NCI-H446 (cell line): ENCODE data around the gene AGMO.

Experiments
- DNase-seq, 2 experiments: peaks; one replicate each; lab custom pipeline; 2025; lab: John Stamatoyannopoulos, UW

The AGMO gene

DNA sequence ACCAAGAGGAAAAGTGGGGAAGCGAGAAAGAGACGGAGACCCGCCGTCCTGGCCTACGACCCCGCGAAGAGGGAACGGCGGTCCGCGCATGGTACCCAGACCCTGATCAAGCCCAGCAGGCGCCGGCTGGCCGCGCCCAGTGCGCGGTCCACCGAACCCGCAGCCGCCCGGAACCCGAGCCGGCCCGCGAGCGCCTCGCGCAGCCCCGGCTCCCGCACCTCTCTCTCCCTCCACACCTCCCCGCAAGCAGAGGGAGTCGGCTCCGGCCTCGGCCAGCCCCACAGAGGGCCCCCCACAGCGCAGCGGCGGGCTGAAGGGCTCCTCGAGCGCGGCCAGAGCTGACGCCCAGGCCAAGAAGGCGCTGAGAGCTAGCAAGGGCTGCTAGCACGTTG, 164.7 kb downstream of the AGMO start:
- no peak for DNase-seq

DNA sequence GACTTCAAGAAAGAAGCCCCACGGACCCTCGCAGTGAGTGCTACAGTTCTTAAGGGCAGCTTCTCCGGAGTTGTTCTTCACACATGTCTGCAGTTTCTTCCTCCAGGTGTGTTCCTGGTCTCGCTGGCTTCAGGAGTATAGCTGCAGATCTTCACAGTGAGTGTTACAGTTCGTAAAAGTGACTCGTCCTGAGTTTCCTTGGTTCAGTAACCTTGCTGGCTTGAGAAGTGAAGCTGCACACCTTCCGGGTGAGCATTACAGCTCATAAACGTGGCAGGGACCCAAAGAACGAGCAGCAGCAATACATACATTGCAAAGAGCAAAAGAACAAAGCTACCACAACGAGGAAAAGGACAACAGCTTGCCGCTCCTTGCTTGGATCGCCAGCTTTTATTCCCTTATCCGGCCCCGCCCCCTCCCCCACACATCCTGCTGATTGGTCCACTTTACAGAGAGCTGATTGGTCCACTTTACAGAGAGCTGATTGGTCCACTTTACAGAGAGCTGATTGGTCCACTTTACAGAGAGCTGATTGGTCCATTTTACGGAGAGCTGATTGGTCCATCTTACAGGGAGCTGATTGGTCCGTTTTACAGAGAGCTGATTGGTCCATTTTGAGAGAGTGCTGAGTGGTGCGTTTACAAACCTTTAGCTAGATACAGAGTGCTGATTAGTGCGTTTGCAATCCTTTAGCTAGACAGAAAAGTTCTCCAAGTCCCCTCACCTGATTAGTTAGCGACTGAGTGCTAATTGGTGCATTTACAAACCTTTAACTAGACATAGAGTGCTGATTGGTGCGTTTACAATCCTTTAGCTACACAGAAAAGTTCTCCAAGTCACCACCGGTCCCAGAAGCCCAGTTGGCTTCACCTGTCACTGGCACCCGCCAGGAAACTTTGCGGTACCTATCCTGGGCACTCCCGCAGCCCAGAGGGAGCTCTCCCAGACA, 165.3 kb downstream of the AGMO start:
- no peak for DNase-seq

DNA sequence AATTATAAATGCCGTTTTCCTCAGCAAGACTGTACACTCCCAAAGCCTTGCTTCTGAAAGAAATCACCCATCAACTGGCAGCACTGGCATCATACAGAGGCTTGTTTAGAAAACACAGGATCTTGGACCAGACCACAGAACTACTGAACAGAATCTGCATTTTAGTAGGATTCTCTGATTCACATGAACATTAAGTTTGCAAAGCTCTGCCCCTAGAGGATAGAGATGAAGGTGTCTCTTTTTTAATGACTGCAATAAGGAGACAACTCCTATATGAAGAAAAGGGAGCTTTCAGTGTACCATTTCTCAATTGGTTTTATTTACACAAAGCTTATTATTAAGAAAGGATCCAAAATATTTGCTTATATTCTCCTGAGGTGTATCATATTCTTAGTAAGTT, 172.7 kb downstream of the AGMO start:
- peak in 1 of 2 experiments; percentile 6 for DNase-seq

DNA sequence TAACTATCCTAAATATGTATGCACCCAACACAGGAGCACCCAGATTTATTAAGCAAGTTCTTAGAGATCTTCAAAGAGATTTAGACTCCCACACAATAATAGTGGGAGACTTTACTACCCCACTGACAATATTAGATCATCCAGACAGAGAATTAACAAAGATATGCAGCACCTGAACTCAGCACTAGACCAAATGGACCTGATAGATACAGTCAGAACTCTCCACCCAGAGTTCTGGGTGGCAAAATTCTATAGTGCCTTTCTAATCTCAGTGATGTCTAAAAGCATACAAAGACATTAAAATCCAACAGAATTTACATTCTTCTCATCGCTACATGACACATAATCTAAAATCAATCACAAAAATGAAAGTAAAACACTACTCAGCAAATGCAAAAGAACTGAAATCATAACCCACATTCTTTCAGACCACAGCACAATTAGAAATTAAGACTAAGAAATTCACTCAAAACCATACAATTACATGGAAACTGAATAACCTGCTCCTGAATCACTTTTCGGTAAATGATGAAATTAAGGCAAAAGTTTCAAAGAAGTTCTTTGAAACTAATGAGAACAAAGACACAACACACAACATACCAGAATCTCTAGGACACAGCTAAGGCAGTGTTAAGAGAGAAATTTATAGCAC, 183.2 kb downstream of the AGMO start:
- DNase-seq: no peak

DNA sequence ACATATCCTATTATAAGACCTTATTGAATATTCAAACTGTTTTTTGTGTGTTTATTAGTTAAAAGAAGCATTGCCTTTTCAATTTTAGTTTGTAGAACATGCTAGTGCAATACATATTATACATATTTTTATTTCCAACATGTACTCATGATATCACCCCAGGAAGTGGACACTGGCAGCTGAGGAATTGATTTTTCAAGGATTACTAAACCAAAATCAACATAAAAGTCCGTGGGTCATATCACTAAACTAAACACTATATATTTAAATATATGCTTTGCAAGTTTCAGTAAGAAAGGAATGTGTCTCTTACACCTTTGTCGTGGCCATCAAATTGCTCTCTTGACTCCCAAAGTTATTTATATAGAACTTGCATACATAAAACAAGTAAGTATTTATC, 185.2 kb downstream of the AGMO start:
- DNase-seq: no peak

DNA sequence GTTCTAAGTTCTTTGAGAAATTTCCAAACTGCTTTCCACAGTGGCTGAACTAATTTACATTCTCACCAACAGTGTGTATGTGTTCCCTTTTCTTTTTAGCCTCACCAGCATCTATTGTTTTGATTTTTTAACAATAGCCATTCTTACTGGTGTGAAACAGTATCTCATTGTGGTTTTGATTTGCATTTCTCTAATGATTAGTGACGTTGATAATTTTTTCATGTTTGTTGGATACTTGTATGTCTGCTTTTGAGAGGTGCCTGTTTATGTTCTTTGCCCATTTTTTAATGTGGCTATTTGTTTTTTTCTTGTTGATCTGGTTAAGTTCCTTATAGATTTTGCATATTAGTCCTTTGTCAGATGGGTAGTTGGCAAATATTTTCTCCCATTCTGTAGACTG, 191.4 kb downstream of the AGMO start:
- no peak for DNase-seq

DNA sequence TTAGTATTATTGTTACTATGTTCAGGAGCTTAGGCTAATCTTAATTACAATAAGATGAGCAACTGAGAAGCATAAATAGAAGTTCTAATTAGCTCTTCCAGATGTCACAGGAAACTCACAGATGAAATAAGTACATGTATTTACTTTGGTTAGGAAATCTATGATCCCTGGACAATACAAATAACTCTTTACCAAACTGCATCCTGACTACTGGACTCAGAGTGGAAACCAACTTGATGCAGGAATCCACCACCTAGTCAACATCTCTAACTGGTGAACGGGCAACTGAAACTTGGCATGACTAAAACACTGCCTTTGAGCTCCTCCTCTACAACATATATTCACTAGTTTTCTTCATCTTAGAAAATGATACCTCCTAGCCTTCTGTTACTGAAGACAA, 193.2 kb downstream of the AGMO start:
- no peak for DNase-seq

DNA sequence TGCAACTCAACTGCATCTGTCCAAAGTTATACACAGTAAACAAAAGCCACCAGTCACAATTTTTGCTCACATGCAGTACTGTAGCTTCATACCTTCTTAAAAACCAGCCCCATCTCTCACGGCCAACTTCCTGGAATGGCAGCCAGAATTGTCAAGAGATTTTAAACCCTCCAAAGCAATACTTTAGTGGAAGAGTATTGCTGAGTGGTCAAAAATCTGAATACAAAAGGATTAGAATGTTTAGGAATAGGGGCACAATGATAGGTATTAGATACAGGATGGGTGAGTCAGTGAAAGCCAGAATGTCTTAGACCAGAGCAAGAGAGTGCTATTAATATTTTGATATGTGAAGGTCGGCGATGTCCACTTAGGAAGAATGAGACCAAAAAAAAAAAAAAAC, 193.9 kb downstream of the AGMO start:
- no peak for DNase-seq

DNA sequence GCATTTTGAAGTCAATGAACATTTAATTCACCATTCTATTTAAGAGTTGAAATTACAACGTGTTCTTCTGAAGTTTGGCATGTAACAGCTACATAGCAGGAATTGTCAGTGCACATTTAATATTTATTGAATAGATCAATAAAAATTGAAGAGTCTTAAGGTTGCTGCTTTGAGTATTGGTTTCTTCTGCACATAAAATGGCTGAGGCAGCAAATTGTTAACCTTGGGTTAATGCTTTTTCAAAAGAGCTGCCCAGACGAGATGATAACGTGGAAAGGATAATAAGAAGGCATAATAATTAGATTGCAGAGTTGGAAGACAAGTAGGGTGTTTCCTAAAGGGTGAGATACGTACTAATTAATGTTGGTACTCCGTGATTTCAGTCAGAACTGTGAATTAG, 203.7 kb downstream of the AGMO start:
- no peak for DNase-seq

DNA sequence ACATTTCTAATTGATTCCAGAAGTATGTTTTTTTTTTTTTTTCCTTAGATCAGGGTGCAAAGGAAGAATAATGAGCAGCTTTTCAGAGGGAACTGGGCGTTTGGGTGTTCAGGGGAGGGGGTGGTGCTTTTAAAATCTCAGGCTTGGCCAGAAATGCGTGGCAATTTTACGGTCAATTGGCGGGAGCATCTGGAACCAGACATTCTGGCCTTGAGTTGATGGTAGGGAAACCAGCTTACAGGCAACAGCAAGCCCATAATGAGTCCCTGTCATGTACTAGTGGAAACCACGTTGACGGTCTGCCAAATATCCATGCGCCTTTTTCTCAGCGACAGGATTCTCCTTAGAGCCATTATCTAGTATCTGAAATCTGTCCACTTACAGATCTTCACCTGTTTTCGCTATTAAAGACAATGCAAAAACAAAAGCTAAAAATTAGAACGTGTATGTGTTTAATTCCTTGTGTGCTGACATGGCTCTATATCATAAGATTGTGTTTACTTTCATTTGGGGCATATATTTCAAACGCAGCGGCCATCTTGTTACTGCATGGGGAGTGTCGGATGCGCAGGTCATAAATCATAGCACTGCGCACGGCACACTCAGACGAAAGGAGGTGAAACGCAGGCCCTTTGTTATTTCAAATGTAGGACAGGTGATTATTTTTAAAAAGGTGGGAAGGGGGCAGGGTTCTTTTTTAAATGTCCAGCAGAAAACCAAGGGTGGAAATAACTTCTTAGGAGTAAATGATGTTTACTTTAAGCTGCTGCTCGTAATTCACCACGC, 209.2 kb downstream of the AGMO start:
- peak; percentile 8 to 76 for DNase-seq

DNA sequence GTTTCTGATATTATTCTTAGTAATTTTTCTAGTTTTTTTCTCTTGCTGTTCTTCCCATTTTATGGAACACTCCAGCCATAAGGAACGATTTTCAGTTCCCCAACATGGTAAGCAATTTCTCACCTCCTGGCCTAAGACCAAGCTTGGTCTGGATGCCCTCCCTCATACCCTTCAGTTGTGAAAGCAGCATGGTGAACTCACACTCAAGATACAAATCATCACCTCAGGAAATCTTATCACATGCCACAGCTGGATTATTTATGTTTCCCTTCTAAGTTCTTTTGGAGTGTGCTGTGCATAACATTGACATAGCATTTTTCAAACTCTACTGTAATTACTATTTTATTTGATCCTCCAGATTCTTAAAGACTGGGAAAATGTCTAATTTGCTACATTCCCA, 216.6 kb downstream of the AGMO start:
- no peak for DNase-seq

DNA sequence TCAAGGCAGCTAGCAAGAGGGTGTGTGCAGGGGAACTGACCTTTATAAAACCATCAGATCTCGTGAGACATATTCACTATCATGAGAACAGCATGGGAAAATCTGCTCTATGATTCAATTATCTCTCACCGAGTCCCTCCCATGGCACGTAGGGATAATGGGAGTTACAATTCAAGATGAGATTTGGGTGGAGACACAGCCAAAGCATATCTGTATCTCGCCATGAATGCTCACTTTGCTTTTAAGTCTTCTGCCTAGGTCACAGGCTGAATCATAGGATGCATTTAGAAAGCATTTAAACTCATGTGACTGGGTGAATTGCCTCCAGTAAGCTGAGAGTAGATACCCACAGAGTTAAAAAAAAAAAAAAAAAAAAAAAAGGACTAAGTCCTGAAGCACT, 220.0 kb downstream of the AGMO start:
- no peak for DNase-seq

DNA sequence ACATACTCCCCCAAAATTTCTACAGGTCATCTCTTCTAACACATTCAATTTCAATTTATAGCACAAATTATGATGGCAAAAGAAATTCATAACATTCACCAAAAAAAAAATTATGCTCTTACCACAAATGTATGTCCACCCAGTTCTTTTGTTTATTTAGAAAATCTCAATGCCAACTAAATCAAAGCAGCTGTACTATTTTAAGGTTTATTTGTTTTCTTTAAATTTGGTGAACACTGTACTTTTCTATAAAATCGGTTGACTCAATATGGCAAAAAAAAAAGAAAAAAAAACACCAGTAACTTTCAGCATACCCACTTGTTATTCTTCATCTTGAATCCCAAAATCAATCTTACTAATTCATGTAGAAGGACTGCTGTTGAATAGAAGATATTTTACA, 225.7 kb downstream of the AGMO start:
- DNase-seq: no peak

DNA sequence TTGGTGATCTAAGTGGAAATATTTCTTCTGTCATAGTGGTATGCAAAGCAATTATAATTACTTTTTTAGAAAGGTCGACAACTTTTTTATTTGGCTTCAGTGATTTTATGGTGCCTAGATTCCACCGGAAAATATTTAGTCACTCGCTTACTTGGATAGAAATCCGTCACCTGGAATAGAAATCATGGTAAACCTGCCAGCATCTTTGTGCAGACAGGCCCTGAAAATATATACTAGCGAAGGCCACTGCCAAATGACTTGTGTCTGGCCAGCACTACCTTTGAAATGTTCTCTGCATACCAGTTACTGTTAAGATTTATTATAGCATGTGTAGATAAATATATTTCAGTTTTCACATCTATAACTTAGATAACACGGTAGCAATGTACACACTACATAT, 226.4 kb downstream of the AGMO start:
- DNase-seq: no peak

DNA sequence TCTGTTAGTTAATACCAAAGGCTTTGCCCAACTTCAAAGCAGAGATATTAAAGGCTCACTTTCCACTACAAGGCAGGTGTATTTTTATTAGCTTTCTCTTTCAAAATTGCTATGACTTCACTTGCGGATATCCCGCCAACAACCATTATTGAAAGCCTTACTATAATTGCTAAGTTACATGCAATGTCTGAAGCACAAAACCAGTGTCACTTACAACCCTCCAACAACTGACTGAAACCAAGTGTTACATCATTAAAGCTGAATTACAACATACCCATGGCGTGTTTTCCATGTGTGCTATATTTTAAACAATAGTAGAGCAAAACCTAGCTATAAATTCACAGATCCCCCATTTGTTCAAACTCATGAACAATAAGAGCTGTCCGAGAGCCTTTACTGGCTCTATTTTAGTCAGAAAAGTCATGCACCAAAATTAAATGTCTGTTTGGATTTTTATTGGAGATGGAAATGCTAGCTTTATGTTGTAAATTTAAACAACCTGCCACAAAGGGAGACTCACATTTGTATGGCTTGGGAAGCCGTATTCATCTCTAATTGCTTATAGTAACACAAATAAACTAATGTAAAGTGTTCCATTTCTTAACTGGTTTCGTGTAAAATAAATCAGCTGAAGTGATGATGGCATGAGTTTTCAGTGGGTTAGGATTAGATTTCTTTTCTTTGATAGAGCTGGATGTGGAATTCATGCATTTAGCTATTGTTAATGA, 227.1 kb downstream of the AGMO start:
- DNase-seq: no peak

DNA sequence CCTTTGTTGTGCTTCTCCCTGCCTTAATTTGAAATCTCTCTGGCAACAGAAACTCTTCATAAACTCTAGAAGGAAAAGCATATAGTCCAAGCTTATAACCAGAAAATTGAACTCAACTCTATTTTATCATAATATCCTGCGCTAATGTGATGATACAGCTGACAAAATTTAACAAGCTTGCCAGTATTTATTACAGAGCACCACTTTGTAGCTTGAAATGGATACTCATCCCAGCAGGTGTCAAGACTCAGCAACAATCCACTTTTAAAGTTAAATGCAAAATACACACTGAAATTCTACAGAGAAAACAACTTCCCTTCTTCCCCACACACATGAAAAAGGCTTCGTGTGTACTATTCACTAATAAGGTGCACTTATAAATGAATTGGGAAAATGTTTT, 228.9 kb downstream of the AGMO start:
- no peak for DNase-seq

DNA sequence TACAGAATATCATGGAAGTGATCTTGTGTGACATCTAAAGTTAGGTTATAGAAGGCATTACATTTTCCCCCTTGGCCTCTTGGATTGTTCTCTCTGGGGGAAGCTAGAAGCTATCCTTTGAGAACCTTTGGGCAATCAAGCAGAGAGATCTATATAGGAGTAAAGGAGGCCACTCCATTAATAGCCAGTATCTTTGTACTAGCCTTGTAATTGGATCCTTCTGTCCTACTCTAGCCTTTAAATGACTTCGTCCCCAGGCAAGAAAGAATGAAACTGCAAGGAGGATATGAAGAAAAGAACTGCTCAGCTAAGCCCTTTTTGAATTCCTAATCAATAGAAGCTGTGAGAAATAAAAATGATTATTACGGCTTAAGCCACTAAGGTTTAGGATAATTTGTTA, 230.9 kb downstream of the AGMO start:
- DNase-seq: no peak

DNA sequence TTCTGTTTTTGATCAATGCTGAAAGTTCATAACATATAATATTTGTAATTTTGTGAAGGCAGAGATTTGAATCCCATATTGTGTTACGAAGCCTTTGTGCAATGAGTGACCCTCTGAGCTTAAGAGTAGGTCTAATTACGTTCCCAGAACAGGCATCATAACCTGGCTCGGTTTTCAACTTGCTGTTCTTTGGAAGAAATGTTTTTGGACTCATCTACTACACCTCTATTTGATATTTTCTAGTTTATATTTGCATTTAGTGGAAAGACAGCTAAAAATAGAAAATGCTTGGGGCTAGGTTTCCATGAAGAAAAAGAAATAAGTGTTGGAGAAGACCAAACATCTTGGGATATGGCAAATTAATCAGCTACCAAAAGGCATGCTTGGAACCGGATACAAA, 234.8 kb downstream of the AGMO start:
- no peak for DNase-seq

DNA sequence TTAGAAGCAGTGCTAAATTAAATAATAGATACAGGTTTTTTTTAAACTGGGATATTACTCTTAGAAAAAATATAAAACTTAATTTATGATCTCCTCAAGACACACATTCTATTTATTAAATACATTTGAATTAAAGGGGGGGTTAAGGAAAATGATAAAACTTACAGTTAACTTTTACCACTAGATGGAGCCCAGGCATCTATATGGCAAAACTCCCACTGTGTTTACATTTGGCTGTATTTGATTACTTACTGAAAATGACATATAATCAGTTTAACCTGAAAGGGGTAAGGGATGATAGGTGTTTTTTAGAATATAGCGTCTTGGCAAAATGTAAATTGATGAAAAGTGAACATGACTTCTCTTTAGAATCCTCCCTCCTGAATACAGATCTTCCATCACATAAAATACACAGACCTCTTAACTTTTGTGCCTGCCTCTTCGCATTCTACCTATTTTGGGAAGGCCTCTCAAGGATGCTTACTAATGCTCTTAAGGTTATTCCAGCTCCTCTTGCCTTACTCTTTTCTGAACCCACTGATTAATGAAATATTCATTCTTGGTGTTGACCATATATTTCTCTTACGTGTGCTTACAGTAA, 235.7 kb downstream of the AGMO start:
- peak in 1 of 2 experiments; percentile 56 for DNase-seq

DNA sequence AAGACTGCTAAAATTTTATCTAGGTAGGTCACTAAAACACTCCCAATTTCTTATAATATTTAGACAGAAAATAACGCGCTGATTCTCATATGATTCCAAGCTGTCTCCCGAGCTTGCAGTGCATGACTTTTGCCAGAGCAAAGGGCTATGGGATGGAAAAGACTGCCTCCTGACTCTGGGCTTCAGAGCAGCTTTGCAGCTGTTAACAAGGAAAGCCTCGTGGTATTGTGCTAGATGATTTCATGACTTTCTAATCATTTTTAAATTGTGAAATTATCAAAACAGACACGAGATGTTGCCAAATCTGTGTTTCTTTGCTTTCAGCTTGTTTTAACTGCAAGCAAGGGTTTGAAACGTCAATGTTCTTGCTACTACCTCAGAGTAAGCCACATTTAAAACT, 238.3 kb downstream of the AGMO start:
- DNase-seq: no peak

DNA sequence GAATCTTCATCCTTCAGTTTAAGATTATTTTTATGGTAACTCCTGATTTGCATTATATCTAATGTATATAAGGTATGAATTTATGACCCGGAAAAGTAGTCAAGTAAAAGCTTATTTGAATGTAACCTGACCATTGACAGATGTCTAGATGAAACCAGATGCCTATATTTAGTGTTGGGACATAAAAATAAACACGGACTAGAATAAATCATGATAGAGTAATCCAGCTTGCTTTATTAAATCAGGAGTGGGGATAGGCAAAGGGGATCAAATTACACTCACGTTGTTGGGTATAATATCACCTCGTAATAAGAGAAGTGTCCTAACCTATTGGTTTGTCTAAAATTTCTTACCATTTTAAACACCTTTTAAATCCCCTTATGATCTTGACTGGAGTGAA, 244.6 kb downstream of the AGMO start:
- no peak for DNase-seq

DNA sequence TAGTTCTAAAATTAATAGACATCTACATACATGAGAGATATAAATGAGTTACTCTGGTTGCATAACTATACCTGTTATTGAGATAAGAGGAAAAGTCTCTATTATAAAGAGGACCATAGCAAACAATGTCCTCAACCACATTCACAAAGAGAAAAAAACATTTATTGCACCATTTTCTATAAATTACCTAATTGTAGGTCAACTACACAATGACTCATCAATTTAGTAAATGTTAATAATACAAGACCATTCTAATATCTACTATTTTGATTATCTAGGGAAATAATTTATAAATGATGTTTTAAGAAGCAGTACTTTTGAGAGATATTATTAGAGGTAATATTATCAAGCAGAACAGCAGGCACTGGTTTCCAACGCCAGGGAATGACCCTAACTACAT, 246.1 kb downstream of the AGMO start:
- no peak for DNase-seq
